Peyer's patch (tissue), 4 donors: ENCODE data around the gene KCNMA1.

Experiments
- POLR2A ChIP-seq, 2 donors: fragments of 450-650 bp; IDR thresholded peaks; one replicate each; pipeline ENCODE4 v1.5.1; 2017; ENCODE audit warnings: antibody characterized with exemption in 2 of 2, mild to moderate bottlenecking in 2 of 2, moderate library complexity in 2 of 2
- TF ChIP-seq, protein P1 (sequence below), 6 experiments: fragments of 450-650 bp in 4 of 6; fragments of 200-600 bp in 2 of 6; sonication (generic) in 1 of 6; IDR thresholded peaks; one replicate each; pipeline ENCODE4 v1.5.1; 2017 to 2019; ENCODE audit warnings: antibody characterized with exemption in 6 of 6, mild to moderate bottlenecking in 3 of 6, moderate library complexity in 1 of 6

DNA sequence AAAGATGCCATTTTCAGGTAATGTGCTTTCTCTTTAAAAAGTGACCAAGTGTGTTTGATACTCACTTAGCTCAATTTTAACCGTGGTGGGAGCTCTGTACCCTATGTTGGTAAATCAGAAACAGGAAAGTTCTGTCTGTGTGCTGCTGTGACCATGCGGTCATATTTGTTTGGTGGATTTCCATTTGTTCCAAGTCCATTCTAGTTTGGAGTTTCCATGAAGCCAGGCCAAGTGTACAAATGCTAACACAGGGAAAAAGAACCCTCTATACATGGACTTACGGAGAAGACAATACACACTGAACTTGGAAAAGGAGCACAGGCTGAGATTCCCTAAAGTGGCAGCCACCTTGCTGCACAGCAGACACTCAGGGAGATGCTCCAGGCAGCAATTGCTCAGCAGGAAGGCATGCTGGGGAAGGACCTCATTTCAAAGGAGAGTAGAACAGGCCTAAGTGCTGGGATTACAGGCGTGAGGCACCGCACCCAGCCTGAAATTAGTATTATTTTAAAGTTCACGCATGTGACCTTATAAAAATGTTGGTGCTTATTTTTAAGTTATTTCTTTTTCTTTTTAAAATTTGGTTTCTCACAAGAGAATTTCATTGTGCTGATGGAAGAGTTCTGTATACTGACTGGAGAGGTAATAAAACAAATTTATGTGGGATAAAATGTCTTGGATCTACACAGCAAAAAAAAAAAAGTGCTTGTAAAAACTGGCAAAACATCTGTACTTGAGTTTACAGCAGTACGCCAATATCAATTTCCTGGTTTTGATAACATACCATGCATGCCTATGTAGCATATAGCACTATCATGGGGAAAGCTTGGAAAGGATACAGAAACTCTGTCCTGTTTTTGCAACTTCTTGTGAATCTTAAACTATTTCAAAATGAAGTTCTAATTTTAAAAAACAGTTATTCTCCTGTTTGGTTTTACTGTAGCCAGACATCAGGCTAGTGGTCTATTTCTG is 436.2 kb downstream of the KCNMA1 start:
- TF ChIP-seq, protein P1, sequence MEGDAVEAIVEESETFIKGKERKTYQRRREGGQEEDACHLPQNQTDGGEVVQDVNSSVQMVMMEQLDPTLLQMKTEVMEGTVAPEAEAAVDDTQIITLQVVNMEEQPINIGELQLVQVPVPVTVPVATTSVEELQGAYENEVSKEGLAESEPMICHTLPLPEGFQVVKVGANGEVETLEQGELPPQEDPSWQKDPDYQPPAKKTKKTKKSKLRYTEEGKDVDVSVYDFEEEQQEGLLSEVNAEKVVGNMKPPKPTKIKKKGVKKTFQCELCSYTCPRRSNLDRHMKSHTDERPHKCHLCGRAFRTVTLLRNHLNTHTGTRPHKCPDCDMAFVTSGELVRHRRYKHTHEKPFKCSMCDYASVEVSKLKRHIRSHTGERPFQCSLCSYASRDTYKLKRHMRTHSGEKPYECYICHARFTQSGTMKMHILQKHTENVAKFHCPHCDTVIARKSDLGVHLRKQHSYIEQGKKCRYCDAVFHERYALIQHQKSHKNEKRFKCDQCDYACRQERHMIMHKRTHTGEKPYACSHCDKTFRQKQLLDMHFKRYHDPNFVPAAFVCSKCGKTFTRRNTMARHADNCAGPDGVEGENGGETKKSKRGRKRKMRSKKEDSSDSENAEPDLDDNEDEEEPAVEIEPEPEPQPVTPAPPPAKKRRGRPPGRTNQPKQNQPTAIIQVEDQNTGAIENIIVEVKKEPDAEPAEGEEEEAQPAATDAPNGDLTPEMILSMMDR (IDR thresholded peaks at IDR 0.05), result no peak
- TF ChIP-seq POLR2A (IDR thresholded peaks at IDR 0.05), result no peak
